ENCODE results near the gene PITPNM1.

Gene PITPNM1

DNA sequence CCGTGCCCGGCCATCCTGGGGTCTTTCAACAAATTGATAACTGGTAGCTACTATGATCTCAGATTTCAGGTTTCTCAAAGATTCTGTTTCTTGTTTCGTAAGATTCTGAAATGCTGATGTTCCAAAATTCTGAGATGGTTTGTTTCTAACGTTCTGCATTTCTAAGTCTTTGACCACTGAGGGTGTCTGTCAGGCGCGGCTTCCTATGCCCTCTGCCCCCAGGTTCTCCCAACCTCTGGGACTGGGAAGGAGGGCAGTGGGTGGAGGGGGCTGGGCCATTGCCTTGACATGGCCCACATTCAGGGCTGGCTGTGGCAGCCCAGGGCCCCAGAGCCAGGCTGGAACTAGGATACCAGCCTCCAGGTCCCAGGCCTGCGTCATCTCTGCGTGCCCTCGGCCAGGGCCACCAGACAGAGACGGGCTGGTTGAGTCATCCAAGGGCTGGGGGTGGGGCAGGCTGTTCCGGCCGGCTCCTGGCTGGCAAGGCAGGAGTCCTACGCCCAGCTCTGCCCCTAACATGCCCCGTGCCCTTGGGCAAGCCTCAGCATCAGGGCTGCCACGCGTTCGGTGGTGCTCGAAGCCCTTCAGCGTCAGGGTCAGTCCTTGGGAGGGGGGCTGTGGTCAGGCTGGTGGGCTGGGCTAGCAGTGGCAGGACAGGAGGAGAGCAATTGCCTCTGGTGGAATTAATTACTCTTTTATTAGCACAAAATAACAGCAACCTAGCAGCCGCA, 41.3 kb downstream of the PITPNM1 start:
- no peak for DNase-seq

DNA sequence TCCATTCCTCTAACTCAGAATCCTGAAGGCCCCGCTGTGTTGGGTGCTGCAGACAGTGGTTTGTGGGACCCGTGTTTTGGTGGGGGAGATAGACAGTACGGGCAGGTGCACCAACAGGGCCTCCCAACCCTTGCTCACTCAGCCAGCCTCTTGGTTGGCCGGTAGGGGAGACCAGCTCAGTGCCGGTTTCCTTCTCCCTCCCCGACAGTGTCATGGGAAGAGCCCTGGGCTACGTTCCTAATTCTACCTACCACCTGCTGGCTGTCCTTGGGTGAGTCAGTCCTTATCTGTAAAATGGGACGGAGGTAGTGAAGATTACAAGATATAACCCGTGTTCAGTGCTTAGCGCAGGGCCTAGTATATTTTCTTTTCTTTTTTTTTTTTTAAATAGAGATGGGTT, 42.0 kb downstream of the PITPNM1 start:
- no peak for DNase-seq

DNA sequence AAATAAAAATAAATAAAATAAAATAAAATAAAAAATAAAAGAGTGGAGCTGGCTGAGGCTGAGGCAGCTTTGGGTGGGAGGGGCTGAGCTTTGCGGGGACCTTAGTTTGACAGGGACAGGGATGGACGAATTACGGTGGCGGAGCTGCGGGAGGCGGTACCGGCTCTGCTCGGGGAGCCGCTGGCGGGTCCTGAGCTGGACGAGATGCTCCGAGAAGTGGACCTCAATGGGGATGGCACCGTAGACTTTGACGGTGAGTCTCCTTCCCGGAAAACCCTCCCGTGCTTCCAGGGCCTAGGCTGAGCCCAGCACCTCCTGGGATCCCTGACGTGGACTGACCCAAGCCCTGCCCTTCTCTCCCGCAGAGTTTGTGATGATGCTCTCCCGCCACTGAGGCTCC, 46.9 kb downstream of the PITPNM1 start:
- no peak for DNase-seq

DNA sequence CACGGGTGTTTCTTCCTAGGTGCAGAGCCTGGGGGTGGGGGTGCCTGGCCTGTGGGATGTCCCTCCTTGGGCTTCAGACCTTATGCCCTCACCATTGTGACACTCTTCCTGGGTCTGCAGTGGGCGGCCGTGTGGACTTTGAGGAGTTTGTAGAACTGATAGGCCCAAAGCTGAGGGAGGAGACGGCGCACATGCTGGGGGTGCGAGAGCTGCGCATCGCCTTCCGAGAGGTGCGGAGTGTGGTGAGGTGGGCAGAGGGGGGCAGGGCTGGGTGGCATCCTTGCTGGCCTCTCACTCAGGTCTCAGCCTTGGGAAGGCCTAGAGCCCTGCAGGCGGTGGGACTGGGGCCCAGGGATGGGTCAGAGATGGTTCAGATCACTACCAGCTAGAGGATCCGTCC, 47.7 kb downstream of the PITPNM1 start:
- no peak for DNase-seq

DNA sequence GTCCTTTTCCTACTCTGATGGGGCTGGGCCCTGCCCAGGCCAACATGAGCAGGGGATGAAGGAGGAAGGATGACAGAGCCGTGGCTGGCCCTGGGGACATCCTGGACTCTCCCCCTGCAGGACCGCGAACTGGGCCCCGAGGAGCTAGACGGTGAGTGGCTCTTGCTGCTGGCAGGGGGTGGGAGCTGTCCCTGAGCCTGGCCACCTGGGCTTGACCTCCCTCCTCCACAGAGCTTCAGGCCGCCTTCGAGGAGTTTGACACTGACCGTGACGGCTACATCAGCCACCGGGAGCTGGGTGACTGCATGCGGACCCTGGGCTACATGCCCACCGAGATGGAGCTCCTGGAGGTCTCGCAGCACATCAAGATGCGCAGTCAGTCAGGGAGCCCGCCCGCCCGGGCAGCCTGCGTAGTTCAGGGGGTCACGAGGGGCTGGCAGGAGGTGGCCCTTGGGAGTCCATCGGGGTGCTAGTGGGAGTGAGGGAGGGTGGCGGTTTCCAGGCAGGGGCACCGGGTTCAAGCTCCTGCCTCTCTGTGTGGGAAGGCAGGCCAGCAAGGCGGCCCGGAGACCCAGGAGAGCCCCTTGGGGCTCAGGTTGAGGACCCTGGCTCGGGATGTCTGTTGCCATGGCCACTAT, 49.0 kb downstream of the PITPNM1 start:
- no peak for DNase-seq

DNA sequence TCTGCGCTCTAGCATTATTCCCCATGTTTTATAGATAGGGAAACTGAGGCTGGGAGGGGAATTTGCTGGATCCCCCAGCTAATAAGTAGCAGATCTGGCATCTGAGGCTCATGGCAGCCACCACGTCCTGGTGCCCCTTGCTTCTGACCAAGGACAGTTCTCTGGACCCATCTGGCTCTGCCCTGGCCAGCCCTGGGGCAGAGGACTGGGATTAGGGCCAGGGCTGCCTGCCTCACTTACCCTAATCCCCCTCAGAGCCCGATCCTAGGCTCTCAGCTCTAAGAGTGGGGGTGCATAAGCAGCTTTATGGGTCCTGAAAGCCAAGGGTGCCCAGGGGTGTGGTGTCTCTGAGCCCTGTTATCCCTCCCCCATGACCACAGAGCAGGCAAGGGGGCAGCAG, 50.1 kb downstream of the PITPNM1 start, which contains the start of gene CABP4:
Gene CABP4 (plus strand): TSS at position 301 of the 400 bp plus-strand sequence. CDS start 70 bp downstream, at position 371.
- no peak for DNase-seq

DNA sequence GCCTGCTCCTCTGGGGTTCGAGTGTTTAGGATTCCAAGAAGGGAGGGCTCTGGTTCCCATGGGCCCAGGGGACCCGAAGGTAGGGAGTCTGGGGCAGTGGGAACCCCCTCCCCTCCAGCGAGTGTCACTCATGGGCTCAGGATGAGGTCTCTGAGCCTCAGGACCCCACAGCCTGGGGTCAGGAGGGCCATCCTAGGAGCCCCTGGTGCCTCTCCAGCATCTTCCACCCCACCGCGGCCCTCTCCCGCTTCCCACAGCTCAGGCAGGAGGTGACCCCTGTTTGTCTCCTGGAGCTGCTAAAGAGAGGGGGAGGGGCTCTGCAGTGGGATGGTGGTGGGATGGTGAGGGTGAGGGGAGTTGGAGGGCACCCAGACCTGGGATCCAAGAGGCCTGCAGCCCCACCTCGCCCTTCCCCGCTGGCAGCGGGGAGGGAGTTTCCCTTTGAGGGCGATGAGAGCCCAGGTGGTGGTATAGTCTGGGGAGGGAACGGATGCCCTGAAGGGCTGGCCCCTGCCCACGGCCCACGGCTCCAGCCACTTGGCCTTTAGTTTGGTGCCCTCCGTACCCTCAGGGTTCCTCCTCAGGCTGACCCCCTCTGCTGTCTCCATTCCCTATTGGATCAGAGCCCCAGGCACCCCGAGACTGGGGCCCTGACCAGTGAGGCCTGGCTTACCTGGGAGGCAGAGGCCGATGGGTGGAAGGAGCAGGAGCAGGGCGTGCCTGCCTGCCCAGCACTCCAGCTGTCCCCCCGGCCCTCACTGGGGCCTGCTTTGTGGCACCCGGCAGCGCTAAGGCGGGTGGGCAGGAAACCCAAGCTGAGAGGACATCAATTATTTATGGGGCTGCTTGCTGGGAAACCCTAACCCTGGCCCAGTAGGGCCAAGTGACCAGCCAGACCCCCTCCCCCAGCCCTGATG, 51.1 kb downstream of the PITPNM1 start:
- no peak for DNase-seq

DNA sequence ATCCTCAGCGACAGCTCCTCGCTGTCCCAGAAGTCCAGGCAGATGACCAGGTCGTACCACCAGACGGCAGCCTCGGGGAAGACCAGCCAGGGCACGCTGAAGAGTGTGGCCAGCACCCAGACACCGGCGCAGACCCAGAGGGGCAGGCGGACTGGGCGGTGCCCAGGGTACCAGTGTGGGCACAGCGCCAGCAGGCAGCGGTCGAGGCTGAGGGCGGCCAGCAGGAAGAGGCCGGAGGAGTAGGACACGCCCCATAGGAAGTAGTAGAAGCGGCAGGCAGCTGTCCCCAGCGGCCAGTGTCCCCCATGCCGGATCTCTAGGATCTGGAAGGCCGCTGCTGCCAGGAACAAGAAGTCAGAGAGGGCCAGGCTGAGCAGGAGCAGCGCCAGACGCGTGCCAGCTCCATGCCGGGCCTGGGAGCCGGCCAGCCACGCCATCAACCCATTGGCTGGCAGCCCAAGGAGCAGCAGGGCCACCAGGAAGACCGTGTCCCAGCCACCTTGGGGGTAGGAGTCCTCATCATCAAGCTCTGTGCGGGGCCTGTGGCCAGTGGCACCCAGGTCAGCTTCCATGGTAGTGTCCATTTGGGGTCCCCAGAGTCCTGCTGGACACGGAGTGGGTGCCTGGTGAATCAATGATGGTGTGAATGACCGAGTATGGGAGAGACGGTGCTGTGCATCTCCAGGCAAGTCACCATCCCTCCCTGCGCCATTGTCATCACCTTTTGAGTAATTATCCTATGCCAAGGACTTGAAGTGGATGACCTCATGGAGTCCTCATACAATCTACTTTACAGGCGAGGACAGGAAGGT, 52.8 kb downstream of the PITPNM1 start, which contains the start of gene GPR152:
Gene GPR152 (minus strand): TSS at position 589 of the 812 bp plus-strand sequence. CDS start 5 bp downstream, at position 584.
- no peak for DNase-seq

DNA sequence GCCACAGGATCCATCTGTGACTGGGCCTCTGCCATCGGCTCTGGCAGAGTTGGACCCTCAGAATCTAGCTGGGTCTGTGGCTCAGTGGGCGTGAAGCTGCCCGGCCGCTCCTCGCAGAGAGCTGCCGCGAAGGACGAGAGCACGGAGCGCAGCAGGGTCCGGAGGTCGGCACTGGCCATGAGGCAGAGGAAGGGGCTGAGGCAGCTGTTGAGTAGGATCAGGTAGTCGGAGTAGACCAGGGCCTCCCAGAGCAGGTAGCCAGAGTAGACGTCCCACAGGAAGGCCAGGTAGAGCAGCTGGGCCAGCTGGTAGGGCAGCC, 53.5 kb downstream of the PITPNM1 start:
- no peak for DNase-seq

DNA sequence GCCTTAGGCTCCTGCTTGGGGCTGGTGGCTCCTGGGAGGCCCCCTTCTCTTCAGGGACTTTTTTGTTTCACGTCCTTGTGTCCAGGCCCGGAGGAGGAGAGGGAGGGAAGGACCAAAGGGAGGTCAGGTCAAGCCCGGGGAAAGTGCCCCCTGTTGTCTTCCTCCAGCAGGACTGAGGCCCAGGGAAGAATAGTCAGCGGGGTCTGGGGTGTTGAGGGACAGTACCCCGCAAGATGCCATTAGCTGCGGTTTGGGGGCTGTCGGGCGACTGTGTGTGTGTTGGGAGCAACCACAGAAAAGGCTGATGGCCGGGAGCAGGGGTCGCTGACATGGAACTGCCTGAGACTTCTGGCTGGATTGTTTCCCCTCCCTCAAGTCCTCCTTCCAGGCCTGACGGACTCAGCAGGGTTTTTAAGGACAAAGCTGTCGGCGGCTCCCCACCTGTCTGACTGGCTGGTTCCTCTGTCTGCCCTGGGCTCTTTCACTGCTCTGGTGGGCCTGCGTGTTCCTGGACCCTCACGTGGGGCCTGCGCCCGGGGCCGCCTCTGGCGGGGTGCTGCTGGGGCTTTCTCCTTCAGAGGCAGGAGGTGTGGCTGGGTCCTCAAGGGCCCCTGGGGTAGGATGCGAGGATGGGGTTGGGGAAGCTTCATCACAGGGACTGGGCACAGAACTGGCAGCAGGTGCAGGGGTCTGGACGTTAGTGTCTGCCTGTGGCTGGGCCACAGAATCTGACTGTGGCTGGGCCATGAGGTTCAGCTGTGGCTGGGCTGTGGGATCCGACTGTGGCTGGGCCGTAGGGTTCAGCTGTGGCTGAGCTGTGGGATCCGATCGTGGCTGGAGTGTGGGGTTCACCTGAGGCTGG, 54.1 kb downstream of the PITPNM1 start:
- no peak for DNase-seq

DNA sequence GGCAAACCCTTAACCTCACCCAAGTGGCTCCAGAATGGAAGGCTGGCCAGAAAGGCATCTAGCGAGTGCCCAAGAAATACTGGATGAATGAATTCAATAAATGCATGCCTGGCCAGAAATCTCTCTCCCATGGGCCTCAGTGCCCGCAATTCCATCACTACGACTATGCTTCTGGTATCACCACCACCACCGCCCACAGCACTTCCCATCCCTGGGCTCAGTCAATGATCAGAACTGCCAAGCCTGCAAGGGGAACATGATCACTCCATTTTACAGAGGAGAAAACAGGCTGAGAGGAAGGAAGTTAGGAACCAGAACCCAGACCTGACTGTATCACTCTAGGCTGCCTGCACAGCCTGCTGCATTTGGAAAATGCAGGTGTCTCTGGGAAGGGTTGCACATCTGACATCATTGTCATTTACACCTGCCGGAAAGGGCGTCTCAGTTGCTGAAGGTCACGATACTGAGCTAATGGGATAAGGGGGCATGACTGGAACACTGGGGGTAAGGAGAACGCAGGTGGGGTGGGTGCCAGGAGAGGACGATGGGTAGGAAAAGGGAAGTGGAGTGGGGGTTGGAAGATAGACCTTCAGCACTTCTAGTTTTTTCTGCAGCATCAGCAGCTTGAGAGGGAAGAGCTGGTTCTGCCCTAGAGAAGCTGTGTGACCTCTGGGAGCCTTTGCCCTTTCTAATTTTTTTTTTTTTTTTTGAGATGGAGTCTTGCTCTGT, 55.9 kb downstream of the PITPNM1 start:
- DNase-seq: no peak

DNA sequence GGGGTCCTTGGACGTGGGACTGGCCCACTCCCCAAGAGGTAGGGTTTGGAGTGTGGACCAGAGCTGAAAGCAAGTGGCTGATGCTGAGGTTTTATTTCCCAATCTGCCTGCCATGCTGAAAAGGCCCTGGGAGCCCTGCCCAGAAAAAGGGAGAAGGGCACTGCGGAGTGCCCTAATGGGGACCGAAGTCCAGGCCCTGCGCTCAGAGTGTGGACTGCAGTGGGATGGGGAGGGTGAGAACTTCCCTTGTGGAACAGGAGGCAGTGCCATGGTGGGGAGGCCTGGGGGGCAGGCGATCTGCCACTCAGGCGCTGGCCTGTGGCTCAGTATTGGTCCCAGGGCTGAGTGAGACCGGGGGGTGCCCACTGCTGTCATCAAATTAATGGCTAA, 56.9 kb downstream of the PITPNM1 start:
- no peak for DNase-seq

DNA sequence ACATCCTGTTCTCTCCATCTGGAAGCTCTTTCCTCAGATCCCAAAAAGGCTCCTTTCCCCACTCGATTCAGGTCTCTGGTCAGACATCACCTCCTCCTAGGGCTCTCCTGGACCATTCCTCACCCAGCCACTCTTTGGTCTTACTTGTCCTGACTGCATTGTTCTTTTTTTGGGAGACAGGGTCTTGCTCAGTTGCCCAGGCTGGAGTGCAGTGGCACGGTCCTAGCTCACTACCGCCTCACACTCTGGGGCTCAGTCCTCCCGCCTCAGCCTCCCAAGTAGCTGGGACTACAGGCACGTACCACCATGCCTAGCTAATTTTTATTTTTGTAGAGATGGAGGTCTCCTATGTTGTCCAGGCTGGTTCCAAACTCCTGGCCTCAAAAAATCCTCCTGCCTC, 59.6 kb downstream of the PITPNM1 start:
- no peak for DNase-seq

DNA sequence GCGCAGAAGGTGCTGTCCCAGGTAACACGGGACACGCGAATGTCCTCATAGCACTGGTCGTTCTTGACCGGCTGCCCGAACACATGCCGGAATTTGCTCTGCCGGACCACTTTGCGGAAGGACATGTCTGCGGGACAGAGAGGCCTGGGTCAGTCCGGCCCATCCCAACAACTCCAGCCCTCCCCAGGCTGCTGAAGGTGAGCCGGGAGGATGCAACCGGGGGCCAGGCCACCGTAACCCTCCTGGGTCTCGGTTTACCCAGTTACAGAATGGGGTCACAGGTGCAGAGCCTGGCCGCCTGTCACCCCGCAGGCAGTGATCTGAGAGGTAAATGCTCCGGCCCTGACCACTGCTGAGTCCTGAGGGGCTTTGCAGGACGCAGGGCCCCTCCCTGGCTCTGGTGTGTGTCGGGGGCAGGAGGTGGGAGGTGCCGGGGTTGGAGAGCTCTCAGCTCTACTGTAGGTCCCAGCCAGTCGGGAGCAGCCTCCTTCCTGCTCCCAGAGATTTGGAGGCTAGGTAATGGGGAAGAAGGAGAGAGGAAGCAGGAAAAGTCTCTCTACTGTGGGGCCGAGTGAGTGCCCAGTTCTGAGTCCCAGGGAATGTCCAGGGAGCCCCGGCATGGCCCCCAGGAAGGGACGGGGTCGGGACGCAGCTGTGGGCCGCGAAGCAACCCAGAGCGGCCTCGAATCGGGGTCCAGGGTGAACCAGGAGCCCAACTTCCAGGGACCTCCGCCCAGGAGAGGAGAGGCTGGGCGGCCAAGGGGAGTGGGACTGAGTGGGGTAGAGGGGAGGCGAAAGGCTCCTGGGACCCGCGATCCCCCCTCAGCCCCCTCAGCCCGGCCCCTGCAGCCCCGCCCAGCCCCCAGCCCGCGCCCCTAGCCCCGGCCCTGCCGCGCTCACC, 62.4 kb downstream of the PITPNM1 start:
- no peak for DNase-seq
